Loucy (cell line): ENCODE data around the gene GTPBP4.

ENCODE experiments used
- H2AFZ ChIP-seq: fragments of 200-600 bp; sonication (generic); 2 replicates; pipeline ENCODE4 v1.6.0; 2016; ENCODE audit warnings: antibody characterized with exemption, mild to moderate bottlenecking, low read length, moderate library complexity
- H3F3A ChIP-seq: fragments of 200-600 bp; 2 replicates; pipeline ENCODE4 v1.6.0; 2016; ENCODE audit warnings: antibody characterized with exemption, low read depth, mild to moderate bottlenecking
- H3K27me3 ChIP-seq: fragments of 200-600 bp; sonication (generic); 2 replicates; pipeline ENCODE4 v1.6.1; 2014; ENCODE audit warnings: low read length, mild to moderate bottlenecking; ENCODE audit not compliant: insufficient read depth, poor library complexity, severe bottlenecking
- H3K36me3 ChIP-seq: fragments of 200-600 bp; sonication (generic); 2 replicates; pipeline ENCODE4 v1.6.1; 2016; ENCODE audit warnings: low read length; ENCODE audit not compliant: insufficient read depth
- H3K4me1 ChIP-seq: fragments of 200-600 bp; sonication (generic); 2 replicates; pipeline ENCODE4 v1.5.1; 2014; ENCODE audit warnings: low read length, mild to moderate bottlenecking; ENCODE audit not compliant: insufficient read depth, poor library complexity, severe bottlenecking
- H3K4me2 ChIP-seq: fragments of 200-600 bp; sonication (generic); 2 replicates; pipeline ENCODE4 v1.6.0; 2014; ENCODE audit warnings: antibody characterized with exemption, low read length, low read depth, mild to moderate bottlenecking; ENCODE audit not compliant: poor library complexity, severe bottlenecking
- H3K4me3 ChIP-seq: fragments of 200-600 bp; sonication (generic); 2 replicates; pipeline ENCODE4 v1.5.1; 2014; ENCODE audit warnings: low read length, mild to moderate bottlenecking, mixed read lengths; ENCODE audit not compliant: poor library complexity, severe bottlenecking
- H3K79me2 ChIP-seq: fragments of 200-600 bp; sonication (generic); 2 replicates; pipeline ENCODE4 v1.6.1; 2014; ENCODE audit warnings: low read length; ENCODE audit not compliant: insufficient read depth
- H3K9ac ChIP-seq: fragments of 200-600 bp; sonication (generic); 2 replicates; pipeline ENCODE4 v1.6.0; 2014; ENCODE audit warnings: mild to moderate bottlenecking, low read depth, low read length, moderate library complexity; ENCODE audit not compliant: poor library complexity, severe bottlenecking
- H3K9me2 ChIP-seq: fragments of 200-600 bp; sonication (generic); replicated peaks from 2 replicates; pipeline ENCODE4 v1.6.1; 2016; ENCODE audit warnings: low read depth, low read length, mixed read lengths
- H3K9me3 ChIP-seq: fragments of 200-600 bp; sonication (generic); 2 replicates; pipeline ENCODE4 v1.6.1; 2014; ENCODE audit warnings: mild to moderate bottlenecking, antibody characterized with exemption, low read length, low read depth; ENCODE audit not compliant: insufficient read depth
- H4K20me1 ChIP-seq: fragments of 200-600 bp; sonication (generic); 2 replicates; pipeline ENCODE4 v1.6.0; 2014; ENCODE audit warnings: antibody characterized with exemption, low read length, mild to moderate bottlenecking; ENCODE audit not compliant: insufficient read depth, poor library complexity, severe bottlenecking
- EZH2phosphoT487 ChIP-seq: fragments of 200-600 bp; IDR thresholded peaks from 2 replicates; pipeline ENCODE4 v1.6.1; 2018; ENCODE audit warnings: antibody characterized with exemption, mild to moderate bottlenecking, moderate library complexity, borderline replicate concordance
- TF ChIP-seq, protein P1 (sequence below): fragments of 200-600 bp; sonication (generic); conservative IDR thresholded peaks from 2 replicates; pipeline ENCODE4 v1.5.1; 2014; ENCODE audit warnings: mild to moderate bottlenecking, antibody characterized with exemption, low read length

Gene GTPBP4

DNA sequence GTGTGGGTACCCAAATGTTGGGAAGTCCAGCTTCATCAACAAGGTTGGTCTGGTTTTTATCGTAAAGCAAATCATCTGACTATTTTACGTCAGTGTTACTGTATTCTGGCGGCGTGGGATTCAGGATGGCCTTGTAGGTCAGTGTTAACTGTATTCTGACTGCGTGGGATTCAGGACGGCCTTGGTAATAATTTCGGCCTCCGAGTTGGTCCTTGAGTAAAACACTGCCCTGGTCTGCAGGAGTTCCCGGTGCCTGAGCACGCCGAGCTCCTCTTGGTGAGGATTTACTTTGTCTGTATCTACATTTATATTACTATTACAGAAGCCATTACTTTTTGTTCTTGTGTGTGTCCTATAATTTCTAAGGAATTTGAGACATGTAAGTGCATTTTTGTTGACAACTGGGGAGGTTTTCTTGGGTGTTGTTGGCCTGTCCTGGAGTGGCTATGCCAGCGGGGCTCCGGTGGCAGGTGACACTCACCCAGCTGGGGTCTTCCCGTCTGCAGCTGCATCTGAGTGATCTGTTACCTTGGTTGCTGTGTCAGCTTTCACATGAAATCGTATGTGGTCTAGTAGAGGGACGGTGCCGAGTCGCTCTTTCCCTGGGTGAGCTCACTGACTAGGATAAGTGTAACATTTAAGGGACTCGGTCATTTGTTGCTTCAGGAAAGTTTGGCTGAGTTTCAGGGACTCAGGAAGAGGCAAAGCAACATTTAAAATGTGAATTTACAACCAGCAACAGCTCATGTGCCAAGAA is 9.2 kb downstream of the GTPBP4 start:
- Histone ChIP-seq H2AFZ (no peak overlapping the region), H3K36me3 (peaks cover 91% of the 10 kb centered on the region)

DNA sequence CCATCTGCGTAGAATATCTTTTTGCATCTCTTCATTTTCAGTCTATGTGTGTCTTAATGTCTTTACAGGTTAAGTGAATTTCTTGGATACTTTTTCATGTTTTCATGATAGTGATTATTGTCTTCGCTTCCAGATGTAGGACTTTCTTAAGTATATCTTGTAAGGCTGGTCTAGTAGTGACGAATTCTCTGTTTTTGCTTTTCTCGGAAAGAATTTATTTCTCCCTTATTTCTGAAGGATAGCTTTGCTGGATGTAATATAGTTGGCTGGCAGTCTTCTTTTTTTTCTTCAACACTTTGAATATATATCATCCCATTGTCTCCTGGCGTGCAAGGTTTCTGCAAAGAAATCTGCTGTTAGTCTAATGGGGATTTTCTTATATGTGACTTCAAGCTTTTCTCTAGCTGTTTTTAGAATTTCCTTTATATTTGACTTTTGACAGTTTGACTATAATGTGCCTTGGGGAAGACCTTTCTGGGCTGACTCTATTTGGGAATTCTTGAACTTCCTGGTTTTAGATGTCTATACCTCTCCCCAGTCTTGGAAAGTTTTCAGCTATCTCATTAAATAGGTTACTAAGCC is 14.3 kb downstream of the GTPBP4 start:
- Histone ChIP-seq H3K4me1 (no peaks in the 10 kb centered on the region), H3K4me3 (no peak overlapping the region), H3K9me2 (no peaks in the 10 kb centered on the region), H2AFZ (no peak overlapping the region), H3K4me2 (no peak overlapping the region), H3K27me3 (no peaks in the 10 kb centered on the region), H3F3A (no peaks in the 10 kb centered on the region), H3K36me3 (peaks cover 94% of the 10 kb centered on the region), H3K9ac (no peak overlapping the region), H3K79me2 (peaks cover 18% of the 10 kb centered on the region), H3K9me3 (peaks cover 10% of the 10 kb centered on the region; the same call in 1 of the 2 replicates), H4K20me1 (no peaks in the 10 kb centered on the region)
- TF ChIP-seq EZH2phosphoT487: no peak
- TF ChIP-seq, protein P1, sequence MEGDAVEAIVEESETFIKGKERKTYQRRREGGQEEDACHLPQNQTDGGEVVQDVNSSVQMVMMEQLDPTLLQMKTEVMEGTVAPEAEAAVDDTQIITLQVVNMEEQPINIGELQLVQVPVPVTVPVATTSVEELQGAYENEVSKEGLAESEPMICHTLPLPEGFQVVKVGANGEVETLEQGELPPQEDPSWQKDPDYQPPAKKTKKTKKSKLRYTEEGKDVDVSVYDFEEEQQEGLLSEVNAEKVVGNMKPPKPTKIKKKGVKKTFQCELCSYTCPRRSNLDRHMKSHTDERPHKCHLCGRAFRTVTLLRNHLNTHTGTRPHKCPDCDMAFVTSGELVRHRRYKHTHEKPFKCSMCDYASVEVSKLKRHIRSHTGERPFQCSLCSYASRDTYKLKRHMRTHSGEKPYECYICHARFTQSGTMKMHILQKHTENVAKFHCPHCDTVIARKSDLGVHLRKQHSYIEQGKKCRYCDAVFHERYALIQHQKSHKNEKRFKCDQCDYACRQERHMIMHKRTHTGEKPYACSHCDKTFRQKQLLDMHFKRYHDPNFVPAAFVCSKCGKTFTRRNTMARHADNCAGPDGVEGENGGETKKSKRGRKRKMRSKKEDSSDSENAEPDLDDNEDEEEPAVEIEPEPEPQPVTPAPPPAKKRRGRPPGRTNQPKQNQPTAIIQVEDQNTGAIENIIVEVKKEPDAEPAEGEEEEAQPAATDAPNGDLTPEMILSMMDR: no peak

More for the DNA sequence above, 9.2 kb downstream of the GTPBP4 start:
- Histone ChIP-seq H3K4me3 (no peak overlapping the region), H3K9me3 (peaks cover 5% of the 10 kb centered on the region; the same call in 1 of the 2 replicates), H3K79me2 (peaks cover 13% of the 10 kb centered on the region), H3K9me2 (no peaks in the 10 kb centered on the region), H3F3A (no peaks in the 10 kb centered on the region), H4K20me1 (no peaks in the 10 kb centered on the region), H3K4me2 (no peak overlapping the region), H3K27me3 (no peaks in the 10 kb centered on the region), H3K4me1 (no peaks in the 10 kb centered on the region), H3K9ac (no peak overlapping the region)
- TF ChIP-seq, protein P1: no peak
- no peak for TF ChIP-seq EZH2phosphoT487

GRCh38 chr10:1003884-1004670 is 15.8 kb downstream of the GTPBP4 start:
- Histone ChIP-seq H3K79me2 (peaks cover 18% of the 10 kb centered on the region), H3K4me3 (no peak overlapping the region), H2AFZ (no peak overlapping the region), H3K9ac (no peak overlapping the region), H3K36me3 (peaks cover 94% of the 10 kb centered on the region), H3K9me3 (peaks cover 10% of the 10 kb centered on the region; the same call in 1 of the 2 replicates), H3F3A (no peaks in the 10 kb centered on the region), H3K4me1 (no peaks in the 10 kb centered on the region), H3K27me3 (no peaks in the 10 kb centered on the region), H3K9me2 (no peaks in the 10 kb centered on the region), H4K20me1 (no peaks in the 10 kb centered on the region), H3K4me2 (no peak overlapping the region)
- TF ChIP-seq EZH2phosphoT487: no peak
- TF ChIP-seq, protein P1: no peak
